GM21381 (cell line): ENCODE measurements around the gene ATF6.

Source experiments
- ATAC-seq: cut with Tn5 transposase; IDR thresholded peaks from one replicate; pipeline ENCODE4 v1.9.1; 2021; ENCODE audit warnings: mild to moderate bottlenecking, moderate library complexity; ENCODE audit not compliant: unreplicated experiment

The ATF6 gene

DNA sequence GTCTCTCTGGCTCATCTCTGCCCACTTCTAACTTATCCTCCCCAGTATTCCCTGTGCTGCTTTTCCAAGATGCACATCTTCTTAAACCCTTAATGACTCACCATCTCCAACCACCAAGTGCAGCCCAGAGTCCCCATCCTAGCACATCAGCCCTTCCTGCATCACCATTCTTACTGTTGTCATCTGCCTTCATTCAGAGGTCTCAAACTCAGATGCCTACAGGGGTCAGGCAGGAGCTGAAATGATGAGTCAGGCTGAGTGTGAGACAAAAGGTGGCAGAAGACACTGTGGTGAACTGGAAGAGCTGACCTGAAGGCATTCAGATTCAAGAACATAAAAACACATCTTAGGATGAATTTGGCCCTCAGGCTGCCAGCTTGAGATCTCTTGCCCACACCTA, 223.0 kb downstream of the ATF6 start:
- no peak for ATAC-seq

DNA sequence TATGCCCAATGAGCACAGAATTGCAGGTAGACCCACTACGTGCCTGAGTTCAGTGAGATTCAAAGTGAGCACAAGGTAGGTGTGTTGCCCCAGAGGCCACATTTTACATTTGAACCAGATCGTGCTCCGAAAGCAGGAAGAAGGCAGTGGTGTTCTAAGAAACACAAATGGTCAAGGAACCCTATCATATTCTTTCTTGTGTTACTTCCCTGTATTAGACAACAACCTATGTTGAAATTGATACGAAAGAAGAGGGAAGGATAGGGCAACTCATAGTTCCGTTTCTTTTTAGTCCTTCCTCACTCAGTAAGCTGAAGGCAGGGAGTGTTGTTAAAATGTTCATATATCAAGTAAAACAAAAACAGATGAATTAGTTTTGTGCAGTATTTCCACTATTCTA, 223.7 kb downstream of the ATF6 start:
- ATAC-seq = no peak

DNA sequence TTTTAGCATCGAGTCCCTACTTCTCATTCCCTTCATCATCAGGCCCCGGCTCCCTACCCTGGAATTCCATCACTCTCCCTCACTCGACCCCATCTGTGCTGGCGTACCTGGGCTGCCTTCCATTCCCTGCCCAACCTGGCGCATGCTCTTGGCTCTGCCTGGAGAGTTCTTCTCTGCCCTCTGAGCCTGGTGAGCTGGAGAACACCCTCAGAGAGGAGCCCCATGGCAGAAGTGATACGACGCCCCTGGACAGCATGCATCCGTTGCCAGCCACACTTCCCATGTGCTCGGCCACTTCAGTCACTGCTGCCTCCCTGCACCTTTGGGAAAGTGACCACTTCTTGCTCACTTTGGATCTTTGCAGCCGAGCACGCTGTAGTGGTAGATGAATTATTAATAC, 227.5 kb downstream of the ATF6 start:
- no peak for ATAC-seq

DNA sequence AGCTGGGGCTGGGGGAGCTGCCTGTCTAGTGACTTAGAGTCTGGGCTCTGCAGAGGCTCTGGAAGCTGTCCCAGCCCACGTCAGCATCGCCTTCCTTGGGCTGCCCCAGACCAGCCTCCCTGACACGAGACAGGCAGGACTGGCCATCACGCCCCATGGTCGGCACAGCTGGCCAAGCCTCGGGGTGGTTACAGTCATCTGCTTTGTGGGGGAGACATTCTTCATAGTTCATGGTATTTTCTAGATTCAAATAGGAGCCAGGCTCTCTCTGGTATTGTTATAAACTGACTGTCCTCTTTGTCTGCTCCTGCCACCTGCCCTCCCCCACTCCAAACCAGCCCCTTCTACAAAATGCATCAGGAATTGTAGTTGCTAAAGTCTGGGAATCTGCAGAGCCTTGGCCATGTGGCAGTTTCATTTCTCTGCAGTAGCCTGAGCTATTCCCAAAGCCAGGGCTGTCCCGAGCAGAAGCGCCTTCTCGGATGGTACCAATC, 228.1 kb downstream of the ATF6 start:
- ATAC-seq = no peak

DNA sequence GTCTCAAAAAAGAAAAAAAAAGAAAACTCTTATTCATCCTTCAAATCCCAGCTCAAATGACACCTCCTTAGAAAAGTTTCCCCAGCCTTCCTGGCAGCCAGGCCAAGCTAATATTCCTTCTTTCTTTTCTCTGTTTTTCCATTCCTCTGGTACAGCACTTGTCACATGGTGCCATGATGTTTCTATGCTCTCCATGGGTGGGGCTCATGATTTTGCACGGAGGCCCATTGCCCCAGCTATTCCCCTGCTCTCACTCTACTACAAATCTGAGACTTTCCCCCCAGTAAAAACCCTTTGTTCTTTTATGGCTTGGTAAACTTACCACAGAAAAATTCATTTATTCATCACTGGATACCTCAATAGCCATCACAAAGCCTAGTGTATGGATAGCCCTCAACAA, 231.0 kb downstream of the ATF6 start:
- no peak for ATAC-seq

DNA sequence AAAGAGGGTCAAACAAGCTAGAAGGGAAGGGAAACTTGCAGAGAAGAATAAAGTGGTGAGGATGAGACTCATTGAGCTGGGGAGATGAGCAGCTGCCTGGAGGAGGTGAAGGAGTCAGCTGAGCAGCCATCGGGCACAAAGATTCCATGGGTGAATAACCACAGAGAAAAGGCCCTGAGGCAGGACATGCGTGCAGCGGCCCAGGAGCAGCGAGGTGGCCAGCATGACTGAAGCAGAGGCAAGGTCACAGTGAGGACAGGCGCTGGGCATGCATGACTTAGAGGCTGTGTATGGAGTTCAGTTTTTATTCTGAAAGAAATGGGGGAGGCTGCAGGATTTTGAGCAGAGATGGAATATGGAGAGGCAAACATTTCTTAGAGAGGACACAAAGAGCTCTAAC, 232.7 kb downstream of the ATF6 start:
- no peak for ATAC-seq

DNA sequence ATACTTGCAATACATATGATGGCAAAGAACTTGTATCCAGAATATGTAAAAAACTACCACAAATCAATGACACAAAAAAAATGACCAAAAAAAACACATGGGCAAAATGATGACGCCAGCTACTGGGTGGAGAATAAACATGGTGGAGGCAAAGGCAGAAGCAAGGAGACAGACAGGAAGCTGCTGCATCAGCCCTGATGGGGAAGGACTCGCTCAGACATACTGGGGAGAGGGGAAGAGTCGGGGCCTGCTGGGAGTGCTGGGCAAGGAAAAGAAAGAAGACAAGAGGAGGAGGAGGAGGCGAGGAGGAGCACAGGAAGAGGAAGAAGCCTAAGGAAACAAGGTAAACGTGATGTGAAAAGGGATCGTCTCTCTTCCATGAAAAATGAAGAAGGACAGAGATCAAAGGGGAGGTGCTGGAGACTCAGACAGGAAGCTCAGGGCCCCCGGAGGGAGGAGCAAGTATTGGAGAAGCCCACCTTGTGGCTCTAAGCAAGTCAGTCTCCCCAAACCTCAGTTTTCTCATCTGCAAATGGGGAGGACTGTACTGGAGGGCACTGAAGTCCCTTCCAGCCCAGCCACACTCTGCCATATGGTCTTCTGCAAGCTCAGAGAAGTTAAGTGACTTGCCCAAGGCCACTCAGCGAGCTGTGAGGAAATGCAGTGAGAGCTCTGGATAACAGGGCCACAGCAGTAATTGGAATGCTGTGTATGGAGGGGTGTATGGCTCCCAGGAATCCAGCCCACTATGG, 233.4 kb downstream of the ATF6 start:
- no peak for ATAC-seq

DNA sequence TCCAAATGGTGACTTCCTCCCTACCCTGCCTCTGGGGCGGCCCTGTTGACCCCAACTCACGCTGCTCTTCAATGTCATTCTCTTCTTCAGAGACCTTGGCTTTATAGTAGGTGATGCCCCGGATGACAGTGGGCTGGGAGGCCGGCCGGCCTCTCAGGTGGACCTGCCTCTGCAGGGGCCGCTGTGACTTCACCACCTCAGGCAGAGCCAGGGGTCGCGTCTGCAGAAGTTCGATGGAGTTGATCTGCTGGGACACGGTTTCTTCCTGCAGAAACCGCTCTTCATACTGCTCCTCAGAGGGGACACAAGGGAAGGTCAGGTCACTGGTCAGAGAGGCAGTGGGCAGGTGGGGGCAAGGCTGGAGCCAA, 233.9 kb downstream of the ATF6 start:
- no peak for ATAC-seq

DNA sequence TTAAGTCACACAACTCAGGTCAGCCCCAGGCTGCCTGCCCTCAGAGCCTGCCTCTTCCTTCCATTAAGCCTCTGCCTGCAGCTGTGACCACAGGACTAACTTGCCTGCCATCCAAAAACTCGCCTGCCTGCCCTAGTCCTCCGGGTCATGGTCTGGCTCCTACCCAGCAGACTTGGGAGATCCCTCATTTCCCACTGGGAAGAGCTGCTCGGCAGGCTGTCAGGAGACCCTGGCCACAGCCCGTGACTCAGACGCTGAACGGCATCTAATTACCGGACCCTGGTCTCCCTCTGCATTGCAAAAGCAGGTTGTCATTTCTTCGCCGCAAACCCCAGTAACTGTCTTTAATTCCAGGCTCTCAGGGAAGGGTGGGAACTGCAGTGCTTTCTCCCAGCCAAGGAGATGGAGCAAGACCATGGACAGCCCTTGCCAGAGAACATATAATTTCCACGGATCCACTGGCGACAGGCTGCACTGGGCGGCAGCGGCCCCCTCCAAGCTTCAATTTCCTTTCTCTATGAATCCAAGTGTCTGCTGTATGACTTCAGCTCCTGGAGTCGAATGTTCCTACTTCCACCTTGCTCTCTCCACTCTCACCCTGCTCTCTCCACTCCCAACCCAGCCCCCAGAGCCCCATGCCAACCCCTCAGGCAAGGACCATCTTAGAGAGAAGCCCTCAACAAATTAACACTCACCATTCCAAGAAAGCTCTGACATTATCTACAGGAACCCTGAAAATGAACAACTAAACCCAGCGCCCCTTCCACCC, 237.1 kb downstream of the ATF6 start:
- no peak for ATAC-seq

DNA sequence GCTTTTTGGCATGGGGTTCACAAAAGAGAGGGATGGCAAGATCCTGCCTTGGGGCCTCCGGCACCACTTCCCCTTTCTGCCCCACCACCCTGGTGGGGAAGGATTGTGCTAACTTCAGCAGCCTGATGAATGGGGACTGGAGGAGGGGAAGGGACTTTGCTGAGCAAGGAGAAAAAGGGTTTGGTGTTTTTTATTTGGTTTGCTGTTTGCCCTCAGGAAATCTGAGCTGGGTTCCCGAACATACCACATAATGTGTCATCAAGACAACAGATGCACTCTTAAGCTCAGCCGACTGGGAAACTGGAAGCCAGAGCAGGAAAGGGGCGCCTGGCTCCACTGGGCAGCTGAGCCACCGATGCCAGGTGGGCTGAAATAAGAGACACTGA, 237.7 kb downstream of the ATF6 start:
- no peak for ATAC-seq

DNA sequence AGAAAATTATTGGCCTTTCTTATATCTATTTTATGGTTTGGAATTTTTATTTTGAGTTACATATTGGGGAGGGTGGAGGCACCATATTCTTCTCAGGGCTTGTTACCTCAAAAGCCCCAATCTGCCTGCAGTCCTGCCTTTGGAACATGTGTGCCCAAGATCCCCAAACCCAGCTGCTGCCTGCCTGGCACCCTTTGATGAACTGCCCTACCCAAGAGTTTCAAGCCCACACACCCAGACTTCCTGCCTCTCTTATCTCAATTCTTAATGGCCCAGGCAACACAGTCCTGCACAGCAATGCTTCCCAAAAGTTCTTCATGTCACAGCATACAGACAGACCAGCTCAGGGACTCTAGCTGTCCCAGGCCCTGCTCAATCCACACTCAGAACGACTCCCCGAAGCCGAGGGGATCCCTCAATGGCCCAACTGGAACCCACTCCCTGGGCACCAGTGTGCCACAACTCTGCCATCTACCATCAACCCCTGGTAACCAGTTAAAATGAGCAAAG, 238.4 kb downstream of the ATF6 start:
- no peak for ATAC-seq

DNA sequence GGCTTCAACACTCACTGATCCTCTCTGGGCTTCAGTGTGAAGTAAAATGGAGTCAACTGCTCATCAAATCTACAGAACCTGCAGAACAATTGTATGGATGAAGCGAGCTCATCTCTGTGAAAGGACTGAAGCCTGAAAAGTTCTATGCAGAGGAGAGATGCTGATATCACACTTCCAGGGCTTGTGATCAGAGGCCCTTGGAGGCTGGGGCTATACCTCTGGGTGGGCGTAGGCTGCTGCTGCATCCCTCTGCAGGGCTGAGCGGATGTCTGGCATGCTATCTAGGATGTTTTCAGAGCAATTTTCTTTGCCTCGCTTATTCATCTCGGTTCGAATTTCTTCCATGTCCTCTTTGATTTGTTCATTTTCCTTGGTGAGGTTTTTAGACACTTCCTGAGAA, 240.0 kb downstream of the ATF6 start:
- ATAC-seq = no peak

DNA sequence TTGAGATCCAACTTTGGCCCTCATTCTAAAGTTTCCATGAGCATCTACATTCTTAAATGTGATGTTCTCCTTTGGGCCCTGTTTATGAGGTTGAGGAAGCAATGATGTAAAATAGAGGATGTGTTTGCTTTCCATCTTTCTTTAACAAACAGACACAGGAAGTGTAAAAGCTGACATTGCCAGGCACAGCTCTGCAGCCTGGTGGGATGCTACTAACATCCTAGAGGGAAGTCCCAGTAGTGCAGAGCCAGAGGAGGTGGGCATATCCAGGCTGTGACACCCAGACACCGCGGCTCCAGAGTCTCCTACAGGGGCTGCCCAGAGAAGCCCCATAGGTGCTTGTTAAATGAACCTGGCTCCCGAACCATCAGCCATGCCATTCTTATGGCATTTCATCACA, 241.3 kb downstream of the ATF6 start:
- ATAC-seq = no peak

DNA sequence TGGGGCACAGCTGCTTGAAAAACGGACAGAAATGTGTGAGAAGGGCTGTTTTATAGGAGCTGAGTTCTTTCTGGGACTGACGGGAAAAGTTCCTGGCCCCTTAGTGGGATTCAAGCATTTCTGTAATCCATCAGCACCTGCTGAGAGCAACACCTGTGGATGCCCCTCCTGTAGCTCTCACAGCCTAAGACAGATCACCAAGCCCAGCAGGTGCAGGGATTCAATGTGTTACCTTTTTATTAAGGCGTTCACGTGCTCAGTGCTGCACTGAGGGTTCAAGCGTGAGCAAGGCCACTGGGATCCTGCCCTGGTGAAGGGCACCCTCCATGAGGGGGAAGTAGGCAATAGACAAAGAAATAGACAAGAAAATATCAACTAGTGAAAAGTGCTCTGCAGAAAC, 242.7 kb downstream of the ATF6 start:
- ATAC-seq = no peak

DNA sequence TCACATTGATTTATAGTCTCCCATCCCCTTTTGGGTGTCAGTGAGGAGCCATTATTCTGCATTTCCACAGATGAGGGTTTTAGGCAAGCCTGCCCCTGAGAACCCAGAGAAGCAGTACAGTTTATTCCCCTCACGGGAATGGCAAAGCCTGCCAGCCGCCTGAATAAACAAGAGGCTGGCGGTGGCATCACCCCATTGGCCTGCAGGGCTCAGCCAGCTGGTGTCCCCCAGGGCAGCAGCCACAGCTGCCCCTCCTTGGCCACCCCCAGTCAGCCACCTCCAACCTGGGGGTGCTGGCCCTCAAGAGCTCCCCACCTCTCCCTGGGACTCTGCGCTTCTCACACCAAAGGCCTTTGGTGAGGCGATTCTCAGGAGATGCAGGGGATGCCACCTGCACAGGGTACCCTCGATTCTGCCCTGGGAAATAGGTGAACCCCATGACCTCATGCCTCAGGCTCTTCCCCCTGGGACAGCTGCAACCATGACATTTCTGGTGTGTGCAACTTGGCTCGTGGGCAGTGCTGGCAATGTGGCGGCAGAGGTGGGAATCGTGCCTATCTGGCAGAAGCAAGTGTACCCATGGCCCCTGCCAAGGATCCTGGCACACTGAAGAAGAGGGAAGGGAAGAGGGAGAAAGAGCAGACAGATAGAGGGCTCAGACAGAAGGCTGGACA, 243.5 kb downstream of the ATF6 start:
- no peak for ATAC-seq

DNA sequence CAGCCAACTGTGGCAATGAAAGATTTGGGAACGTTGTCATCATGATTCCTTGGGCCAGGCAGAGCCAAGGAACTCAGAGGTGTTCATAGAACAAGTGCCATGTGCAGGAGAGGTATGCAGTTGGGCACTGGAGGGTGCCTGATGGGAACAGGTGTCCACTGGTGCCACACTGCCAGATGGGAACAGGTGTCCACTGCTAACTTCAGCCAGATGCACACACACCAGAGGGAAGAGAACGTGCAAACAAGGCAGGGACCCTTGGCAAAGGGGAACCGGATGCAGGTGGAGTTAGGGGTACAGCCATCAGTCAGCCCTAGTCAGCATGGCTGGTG, 244.0 kb downstream of the ATF6 start:
- ATAC-seq = no peak

DNA sequence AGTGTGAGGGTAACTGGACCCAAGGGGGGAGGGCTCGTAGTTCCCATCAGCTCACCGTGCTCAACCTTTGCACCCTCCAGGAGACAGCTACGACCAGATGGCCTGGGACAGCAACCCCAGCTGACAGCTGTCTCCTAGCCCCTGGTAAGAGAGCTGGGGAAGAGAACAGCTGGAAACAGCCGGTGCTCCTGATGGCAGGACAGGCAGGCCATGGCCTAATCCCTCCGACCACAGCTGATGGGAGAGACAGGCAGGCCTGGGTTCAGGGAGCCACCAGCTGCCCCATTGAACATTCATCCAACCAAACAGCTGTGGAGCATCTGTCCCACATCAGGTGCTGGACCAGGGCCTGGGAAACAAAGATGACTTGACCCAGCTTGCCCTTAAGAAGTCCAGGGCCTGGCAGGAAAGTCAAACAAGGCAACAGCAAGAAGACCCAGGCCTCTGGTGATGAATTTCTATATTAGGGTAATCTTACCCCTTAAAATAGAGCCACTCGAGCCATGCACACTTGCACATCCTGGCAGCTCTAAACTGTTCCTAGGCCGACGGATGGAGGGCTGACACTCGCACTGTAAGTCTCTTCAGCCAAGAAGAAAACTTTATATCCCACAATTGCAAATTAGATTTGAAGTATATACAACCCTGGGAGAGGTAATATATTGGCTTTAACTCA, 245.4 kb downstream of the ATF6 start:
- ATAC-seq = no peak

DNA sequence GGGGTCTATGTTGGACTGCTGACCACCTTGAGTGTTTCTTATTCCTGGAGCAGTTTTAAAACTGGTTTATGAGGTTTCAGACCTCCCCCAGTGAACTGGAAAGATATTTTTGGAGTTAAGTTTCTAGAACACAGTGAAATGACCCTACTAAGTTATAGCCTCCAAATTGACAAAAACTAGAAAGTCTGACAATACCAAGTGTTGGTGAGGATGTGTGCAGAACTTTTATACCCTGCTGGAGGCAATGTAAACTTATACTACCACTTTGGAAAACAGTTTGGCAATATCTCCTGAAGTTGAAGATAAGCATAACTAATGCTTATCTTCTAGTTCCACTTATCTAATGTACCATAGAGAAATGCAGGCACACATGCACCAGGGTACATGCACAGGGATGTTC, 247.2 kb downstream of the ATF6 start:
- ATAC-seq = no peak
